HG03520 (cell line): Measurements from ENCODE around the gene OR2AE1.

Experiments
- ATAC-seq: cut with Tn5 transposase; IDR thresholded peaks from one replicate; pipeline ENCODE4 v1.9.1; 2021; ENCODE audit warnings: mild to moderate bottlenecking, moderate library complexity; ENCODE audit not compliant: unreplicated experiment

OR2AE1 gene

GRCh38 chr7:99860281-99861127 is 16.3 kb downstream of the OR2AE1 start:
- no peak for ATAC-seq

GRCh38 chr7:99855236-99855635 is 21.6 kb downstream of the OR2AE1 start:
- ATAC-seq: no peak

DNA sequence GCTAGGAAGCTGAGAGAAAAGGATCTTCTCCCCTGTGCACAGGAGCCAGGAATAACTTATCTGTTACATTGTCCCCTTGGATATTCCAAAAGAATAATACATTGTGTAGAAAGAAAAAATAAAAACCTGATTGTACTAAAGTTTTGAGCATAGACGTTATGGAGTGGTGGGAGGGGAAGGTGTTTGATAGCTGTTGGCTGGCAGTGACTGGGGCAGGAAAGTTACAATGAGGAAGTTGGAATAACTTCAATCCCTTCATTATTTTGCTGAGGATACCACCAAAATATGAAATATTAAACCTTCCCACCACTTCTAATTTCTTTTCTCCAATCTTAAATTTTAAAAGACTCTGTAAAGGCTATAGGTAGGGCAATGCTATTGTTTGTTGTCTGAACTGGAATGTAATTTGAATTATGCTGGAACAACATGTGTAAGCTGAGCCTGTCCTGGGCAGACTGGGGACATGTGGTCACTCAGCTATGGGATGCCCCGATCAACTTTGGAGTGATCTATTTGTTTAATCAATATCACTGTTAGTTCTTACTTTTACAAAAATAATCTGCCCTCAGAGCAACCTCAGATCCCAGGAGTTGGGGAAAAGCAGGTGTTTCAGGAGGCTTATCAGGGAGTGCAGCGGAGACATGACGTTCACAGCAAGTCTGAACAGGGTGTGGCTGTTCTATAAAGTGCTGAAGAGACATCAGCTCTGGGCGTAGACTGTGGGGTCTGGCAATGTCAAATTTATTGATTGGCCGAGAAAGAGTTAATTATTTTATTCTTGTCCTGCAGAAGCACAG is 28.2 kb downstream of the OR2AE1 start:
- ATAC-seq: no peak

DNA sequence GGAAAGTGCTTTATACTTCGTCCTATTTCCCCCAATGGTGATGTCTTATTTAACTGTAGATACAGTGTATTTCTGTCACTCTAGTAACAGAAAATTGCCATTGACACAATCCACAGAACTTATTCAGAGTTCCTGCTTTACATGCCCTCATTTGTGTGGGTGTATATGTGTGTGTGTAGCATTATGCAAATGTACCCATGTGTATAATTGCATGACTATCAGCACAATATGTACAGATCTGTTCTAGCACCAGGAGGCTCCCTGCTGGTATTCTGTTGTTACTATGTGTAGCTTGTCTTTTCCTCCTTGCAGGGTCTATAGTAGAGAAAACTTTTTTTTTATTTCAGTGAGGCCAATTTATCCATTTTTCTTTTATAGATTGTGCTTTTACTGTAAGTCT is 32.5 kb downstream of the OR2AE1 start:
- ATAC-seq: no peak

DNA sequence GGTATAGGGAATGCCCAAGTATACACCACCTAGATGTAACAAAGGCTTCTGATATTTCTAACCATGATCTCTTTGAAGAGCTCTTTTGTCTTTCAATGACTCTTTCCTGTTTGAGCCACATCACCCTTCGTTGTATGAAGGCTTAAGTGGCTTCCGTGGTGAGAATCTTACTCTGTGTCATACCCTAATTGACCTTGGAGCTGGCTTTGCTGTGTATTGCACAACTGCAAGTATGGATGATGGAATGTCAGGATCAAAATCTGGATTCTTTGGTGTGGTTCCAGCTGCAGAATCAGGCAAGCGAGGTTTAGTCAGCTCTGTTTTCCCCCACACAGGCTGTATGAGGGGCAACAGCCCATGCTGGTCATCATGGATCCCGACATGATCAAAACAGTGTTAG is 33.0 kb downstream of the OR2AE1 start:
- no peak for ATAC-seq

- no peak for ATAC-seq
Observed at GRCh38 chr7:99842926-99843325, 33.9 kb downstream of the OR2AE1 start.

DNA sequence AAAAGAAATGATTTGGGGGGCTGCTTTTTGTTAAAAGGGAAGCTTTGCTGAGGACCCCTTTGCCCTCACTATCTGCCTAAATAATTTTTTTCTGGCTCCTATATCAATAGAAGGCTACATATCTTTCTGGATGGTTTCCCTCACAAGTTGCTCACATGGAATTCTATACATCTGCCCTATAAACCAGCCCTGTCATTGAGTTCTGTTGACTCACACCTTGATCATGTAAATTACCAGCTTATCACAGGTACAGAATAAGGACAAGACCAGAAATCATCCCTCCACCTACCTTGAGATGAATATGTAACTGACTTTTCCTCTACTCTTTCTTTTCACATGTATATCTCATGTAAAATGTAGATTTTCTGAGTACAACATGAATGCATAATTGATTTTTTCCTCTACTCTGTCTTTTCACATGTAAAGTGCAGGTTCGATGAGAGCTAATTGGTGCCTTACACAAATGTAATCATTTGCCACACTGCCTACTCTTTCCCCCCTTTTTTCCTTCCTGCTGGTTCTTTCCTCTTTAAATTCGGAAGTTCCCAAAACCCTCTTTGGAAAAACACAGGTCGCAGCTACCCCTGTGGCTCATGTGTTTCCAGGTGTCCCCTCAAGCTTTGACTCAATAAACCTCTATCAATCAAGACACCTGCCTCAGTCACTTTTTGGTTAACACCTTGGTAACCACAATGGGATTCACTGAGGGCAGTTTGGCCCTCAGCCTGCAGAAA is 36.5 kb downstream of the OR2AE1 start:
- no peak for ATAC-seq

GRCh38 chr7:99839287-99840021 is 37.4 kb downstream of the OR2AE1 start:
- no peak for ATAC-seq

DNA sequence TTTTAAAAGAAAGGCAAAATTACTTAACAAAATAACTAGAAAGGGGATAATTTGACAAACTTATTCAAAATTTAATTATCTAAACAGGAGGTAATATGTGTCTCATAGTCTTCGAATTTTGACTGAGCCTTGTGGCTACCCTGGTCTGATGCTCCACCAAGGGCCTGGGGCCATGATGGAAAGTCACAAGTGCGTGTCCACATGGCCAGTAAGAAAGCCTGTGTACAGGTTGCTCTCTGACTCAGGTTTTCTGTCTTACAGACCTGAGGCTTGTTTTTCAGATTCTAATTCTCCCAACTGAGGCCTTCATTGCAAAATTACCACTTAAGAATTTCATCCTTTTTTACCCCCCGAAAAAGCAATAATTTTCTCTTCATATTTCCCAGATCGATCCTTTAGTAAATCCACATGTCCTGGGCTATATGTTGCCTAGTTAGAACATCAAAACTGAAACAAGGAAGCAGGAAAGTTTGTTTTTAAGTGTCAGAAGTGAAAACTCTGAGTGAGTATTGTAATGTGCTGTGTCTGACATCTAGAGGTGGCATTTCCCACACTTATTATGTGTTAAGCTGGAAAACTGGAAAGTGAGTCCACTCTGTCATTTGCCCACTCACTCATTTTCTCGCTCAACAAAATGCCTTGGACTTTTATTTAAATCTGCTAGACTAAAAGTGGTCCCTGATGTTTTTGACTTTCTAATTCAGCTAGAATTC is 39.0 kb downstream of the OR2AE1 start:
- ATAC-seq: no peak

DNA sequence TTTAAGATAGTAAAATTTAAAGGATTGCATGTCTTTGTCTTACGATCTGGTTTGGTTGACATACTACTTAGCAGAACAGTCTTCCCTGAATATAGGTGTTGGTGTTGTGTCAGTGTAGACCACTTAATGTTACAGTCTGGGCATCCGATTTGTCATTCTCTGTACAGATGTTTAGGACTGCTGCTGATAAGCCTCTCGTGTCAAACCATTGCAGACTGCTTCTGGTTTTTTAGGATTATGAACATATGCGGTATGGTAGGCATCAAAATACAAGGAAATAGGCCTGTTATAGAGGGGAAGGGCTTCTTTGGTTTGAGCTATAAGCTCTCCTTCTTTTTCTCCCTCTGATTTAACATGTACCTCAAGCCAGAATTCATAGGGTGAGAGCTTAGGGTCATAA is 41.6 kb downstream of the OR2AE1 start:
- no peak for ATAC-seq

GRCh38 chr7:99834382-99834781 is 42.5 kb downstream of the OR2AE1 start:
- no peak for ATAC-seq

DNA sequence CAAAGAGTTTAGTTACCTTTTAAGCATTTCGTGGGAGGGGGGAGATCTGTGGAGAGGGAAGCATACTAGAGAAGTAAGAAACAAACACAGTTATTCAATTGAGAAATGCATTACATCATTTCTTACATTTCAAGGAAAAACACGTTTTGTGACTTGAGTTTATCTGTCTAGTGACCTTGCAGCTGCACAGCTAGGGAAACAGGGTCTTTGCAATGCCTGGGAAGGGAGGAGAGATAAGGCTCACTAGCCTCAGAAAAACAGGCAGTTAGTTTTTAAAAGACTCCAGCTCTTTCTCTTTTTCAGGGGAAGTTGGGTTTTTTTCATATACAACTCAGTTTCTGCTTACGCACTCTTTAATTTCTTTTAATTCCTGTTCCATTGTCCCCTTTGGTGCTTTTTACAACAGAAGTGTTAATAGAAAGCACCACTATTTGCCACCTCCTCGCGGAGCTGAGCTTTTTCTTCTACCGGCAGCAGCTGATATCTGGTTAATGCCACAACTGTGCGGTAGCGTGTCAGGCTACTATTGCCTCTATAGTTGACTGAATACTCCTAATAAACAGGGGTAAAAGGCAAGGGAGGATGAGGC is 43.5 kb downstream of the OR2AE1 start:
- no peak for ATAC-seq

DNA sequence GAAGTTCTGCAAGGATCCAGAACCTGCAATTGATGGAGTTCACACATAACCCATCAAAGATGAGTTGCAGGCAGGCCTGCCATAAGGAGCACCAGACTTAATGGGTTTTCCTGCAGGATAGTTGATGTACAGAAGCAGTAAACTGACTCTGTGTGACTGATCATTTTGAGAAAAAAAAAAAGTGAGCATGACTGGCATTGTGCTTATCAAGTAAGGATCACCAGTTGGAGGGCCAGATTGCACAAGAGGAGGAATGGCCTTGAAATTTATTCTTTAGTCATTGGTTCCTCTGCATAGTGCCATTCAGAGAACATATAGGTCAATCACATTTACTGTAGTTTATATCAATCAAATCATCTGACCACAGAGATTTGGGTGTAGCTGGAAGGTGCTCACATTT is 45.2 kb downstream of the OR2AE1 start:
- no peak for ATAC-seq

DNA sequence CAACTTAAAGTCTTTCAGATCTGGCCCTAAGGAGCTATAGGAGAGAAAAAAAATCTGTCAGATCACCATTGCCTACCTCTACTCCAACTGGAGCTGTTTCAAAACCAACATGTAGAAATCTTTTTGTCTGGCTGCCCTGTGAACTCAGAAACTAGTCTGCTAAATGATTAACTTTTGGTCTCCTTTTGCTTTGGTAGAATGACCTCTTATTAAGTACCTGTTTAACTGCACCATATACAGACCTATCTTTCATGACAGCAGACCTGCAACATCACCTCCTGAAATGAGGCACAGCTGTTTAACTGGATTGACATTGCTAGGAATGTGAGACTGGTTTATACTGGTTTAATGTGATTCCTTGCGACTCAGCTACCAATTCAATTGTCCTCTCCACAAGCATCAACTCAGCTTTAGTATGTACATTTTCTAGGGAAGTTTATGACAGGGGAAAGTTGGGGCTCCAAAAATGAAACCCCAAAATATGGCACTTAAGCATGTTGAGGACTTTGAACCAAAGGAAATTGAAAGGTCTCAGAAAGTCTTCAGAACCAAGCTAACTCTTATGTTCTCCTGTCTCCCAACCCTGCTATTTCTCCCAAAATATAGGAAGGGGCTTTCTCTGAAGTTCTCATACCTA is 47.2 kb downstream of the OR2AE1 start:
- ATAC-seq: no peak

DNA sequence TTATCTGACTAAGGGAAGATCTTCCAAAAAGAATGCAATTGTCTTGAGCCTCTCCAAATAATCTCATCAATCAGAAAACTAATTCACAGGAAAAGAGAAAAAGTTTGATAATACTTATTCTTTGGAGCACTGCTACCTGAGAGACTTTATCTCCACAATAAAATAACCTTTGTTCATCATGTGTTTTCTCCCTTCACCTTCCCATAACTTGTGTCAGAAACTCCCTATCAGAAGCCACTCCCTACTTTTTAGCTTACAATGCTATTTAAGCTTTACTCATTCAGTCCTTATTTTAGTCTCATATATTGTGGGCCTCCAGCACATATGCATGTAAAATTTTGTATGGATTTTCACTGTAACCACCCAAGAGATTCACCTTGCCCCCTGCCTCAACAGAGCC is 48.0 kb downstream of the OR2AE1 start:
- no peak for ATAC-seq

GRCh38 chr7:99827040-99827778 is 49.6 kb downstream of the OR2AE1 start:
- no peak for ATAC-seq
